G401.6 (cell line): ENCODE results near the gene CLK4.

Experiments
- FAIRE-seq: peaks from 2 replicates; lab custom pipeline; 2012; peaks lifted over from hg19 to GRCh38; lab: Jason Lieb, UNC

The CLK4 gene

DNA sequence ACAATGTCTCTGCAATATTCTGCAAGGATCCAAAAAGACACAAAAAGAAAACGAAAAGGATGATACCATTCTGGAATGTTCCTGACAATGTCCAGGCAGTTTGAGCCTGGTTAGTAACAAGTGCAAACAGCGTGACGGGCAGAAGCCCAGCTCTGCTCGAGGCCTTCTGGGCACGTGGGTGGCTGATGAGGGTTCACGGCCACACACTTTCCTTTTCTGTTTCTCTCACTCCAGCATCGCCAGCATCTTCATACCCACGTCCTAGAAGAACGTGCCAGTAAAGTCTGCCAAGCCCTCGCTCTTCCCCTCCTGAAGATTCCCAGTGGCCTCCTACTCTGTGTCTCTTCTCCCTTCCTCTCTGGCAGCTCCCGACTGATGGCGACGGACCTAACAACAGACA is 73.3 kb downstream of the CLK4 start:
- FAIRE-seq: no peak
